Measurements from ENCODE around the gene ETNK2.

GRCh38 chr1:204153667-204154066, 1.8 kb upstream of the ETNK2 start:
- no peak for TF ChIP-seq CTCF (IDR thresholded peaks at IDR 0.05; ENCODE audit: low read depth, low read length)
- TF ChIP-seq POLR2A (IDR thresholded peaks at IDR 0.05; ENCODE audit: extremely low read depth, insufficient read length), result no peak
